Measurements from ENCODE around the gene RNF25.

Gene RNF25

DNA sequence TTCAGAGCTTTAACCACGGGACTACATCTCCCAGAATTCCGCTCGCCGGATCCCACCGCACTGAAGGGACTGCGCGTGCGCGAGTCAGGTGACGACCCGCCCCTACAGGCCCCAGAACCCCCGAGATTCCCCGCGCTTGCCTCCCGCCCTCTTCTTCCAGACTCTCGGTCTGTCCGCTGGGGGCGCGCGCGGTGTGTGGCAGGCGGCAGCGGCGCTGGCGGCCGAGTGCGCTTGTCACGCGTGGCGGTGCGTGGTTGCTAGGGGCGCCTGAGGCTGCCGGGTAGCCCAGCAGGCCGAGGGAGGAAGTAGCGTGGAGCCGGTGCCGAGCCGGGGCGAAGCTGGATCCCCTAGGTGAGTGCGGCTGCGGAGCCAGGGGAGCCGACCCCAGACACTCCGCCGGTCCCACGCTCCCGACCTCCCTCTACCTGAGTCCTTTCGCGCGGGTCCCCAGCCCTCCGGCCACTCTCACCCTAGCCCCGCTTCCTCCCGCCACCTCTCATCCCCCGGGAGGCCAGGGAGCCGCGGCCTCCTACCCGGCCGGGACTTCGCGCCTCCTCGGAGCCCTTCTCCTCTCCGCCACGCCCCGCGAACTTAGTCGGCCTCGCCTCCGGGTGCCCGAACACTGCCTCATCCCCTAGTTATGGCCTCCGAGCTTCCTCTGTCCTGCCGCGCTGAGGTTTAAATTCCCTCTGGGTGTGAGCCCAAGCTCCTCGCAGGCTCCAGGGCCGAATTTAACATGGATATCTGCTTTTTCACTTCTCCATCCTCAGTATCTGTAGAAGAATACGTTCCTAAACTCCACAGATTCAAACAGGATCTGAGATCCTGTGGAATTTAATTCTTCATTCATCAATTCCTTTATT, 39.1 kb upstream of the RNF25 start, which contains the start of gene TTLL4 (continued):
- TF ChIP-seq, protein P1, sequence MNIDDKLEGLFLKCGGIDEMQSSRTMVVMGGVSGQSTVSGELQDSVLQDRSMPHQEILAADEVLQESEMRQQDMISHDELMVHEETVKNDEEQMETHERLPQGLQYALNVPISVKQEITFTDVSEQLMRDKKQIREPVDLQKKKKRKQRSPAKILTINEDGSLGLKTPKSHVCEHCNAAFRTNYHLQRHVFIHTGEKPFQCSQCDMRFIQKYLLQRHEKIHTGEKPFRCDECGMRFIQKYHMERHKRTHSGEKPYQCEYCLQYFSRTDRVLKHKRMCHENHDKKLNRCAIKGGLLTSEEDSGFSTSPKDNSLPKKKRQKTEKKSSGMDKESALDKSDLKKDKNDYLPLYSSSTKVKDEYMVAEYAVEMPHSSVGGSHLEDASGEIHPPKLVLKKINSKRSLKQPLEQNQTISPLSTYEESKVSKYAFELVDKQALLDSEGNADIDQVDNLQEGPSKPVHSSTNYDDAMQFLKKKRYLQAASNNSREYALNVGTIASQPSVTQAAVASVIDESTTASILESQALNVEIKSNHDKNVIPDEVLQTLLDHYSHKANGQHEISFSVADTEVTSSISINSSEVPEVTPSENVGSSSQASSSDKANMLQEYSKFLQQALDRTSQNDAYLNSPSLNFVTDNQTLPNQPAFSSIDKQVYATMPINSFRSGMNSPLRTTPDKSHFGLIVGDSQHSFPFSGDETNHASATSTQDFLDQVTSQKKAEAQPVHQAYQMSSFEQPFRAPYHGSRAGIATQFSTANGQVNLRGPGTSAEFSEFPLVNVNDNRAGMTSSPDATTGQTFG (tag by site-specific recombination; IDR thresholded peaks at IDR 0.05; ENCODE audit: borderline replicate concordance) = no peak
- TF ChIP-seq ZNF211 (tag by site-specific recombination; IDR thresholded peaks at IDR 0.05; ENCODE audit: low read depth) = no peak
- TF ChIP-seq, protein P2, sequence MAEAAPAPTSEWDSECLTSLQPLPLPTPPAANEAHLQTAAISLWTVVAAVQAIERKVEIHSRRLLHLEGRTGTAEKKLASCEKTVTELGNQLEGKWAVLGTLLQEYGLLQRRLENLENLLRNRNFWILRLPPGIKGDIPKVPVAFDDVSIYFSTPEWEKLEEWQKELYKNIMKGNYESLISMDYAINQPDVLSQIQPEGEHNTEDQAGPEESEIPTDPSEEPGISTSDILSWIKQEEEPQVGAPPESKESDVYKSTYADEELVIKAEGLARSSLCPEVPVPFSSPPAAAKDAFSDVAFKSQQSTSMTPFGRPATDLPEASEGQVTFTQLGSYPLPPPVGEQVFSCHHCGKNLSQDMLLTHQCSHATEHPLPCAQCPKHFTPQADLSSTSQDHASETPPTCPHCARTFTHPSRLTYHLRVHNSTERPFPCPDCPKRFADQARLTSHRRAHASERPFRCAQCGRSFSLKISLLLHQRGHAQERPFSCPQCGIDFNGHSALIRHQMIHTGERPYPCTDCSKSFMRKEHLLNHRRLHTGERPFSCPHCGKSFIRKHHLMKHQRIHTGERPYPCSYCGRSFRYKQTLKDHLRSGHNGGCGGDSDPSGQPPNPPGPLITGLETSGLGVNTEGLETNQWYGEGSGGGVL (tag by site-specific recombination; IDR thresholded peaks at IDR 0.05) = 0 out of 2 replicates have a peak, but pooled peaks have one; percentile 11
- TF ChIP-seq ZNF391 (tag by site-specific recombination; IDR thresholded peaks at IDR 0.05; ENCODE audit: borderline replicate concordance, low read depth) = peak; percentile 84; the same call in 1 of the 2 replicates
- TF ChIP-seq, protein P3, sequence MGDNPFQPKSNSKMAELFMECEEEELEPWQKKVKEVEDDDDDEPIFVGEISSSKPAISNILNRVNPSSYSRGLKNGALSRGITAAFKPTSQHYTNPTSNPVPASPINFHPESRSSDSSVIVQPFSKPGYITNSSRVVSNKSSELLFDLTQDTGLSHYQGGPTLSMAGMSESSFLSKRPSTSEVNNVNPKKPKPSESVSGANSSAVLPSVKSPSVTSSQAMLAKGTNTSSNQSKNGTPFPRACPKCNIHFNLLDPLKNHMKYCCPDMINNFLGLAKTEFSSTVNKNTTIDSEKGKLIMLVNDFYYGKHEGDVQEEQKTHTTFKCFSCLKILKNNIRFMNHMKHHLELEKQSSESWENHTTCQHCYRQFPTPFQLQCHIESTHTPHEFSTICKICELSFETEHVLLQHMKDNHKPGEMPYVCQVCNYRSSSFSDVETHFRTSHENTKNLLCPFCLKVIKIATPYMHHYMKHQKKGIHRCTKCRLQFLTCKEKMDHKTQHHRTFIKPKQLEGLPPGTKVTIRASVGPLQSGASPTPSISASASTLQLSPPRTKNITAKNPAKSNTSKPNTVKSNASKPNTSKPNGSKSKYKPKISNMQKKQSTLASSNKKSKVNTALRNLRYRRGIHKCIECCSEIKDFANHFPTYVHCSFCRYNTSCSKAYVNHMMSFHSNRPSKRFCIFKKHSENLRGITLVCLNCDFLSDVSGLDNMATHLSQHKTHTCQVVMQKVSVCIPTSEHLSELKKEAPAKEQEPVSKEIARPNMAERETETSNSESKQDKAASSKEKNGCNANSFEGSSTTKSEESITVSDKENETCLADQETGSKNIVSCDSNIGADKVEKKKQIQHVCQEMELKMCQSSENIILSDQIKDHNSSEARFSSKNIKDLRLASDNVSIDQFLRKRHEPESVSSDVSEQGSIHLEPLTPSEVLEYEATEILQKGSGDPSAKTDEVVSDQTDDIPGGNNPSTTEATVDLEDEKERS (tag by site-specific recombination; IDR thresholded peaks at IDR 0.05) = 0 out of 2 replicates have a peak, but pooled peaks have one; percentile 22
- TF ChIP-seq, protein P4, sequence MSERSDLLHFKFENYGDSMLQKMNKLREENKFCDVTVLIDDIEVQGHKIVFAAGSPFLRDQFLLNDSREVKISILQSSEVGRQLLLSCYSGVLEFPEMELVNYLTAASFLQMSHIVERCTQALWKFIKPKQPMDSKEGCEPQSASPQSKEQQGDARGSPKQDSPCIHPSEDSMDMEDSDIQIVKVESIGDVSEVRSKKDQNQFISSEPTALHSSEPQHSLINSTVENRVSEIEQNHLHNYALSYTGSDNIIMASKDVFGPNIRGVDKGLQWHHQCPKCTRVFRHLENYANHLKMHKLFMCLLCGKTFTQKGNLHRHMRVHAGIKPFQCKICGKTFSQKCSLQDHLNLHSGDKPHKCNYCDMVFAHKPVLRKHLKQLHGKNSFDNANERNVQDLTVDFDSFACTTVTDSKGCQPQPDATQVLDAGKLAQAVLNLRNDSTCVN (tag by site-specific recombination; optimal IDR thresholded peaks at IDR 0.05) = peak; percentile 88
- peak; percentile 85 for TF ChIP-seq ZNF600 (tag by site-specific recombination; IDR thresholded peaks at IDR 0.05)
- 0 out of 2 replicates have a peak, but pooled peaks have one; percentile 34 for TF ChIP-seq ZFHX2 (tag by site-specific recombination; conservative IDR thresholded peaks at IDR 0.05)
- no peak; the same call in none of the 2 replicates for TF ChIP-seq ZXDB (tag by site-specific recombination; IDR thresholded peaks at IDR 0.05)
- peak; percentile 94 for TF ChIP-seq ZFP37 (tag by site-specific recombination; IDR thresholded peaks at IDR 0.05)
- peak; percentile 93 for TF ChIP-seq ZNF76 (tag by site-specific recombination; IDR thresholded peaks at IDR 0.05; ENCODE audit: borderline replicate concordance, low read depth)
- TF ChIP-seq ZNF404 (tag by site-specific recombination; IDR thresholded peaks at IDR 0.05) = no peak
- no peak for TF ChIP-seq ZNF658 (tag by site-specific recombination; IDR thresholded peaks at IDR 0.05)
- TF ChIP-seq ZNF623 (tag by site-specific recombination; IDR thresholded peaks at IDR 0.05) = no peak
- TF ChIP-seq, protein P5, sequence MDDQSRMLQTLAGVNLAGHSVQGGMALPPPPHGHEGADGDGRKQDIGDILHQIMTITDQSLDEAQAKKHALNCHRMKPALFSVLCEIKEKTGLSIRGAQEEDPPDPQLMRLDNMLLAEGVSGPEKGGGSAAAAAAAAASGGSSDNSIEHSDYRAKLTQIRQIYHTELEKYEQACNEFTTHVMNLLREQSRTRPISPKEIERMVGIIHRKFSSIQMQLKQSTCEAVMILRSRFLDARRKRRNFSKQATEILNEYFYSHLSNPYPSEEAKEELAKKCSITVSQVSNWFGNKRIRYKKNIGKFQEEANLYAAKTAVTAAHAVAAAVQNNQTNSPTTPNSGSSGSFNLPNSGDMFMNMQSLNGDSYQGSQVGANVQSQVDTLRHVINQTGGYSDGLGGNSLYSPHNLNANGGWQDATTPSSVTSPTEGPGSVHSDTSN (CRISPR knock-in tag; IDR thresholded peaks at IDR 0.05) = no peak
- TF ChIP-seq ZNF202 (tag by site-specific recombination; IDR thresholded peaks at IDR 0.05; ENCODE audit: borderline replicate concordance) = no peak
- TF ChIP-seq, protein P6, sequence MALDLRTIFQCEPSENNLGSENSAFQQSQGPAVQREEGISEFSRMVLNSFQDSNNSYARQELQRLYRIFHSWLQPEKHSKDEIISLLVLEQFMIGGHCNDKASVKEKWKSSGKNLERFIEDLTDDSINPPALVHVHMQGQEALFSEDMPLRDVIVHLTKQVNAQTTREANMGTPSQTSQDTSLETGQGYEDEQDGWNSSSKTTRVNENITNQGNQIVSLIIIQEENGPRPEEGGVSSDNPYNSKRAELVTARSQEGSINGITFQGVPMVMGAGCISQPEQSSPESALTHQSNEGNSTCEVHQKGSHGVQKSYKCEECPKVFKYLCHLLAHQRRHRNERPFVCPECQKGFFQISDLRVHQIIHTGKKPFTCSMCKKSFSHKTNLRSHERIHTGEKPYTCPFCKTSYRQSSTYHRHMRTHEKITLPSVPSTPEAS (tag by site-specific recombination; IDR thresholded peaks at IDR 0.05) = no peak
- no peak for TF ChIP-seq ZNF555 (tag by site-specific recombination; conservative IDR thresholded peaks at IDR 0.05)
- TF ChIP-seq ZBTB17 (tag by site-specific recombination; IDR thresholded peaks at IDR 0.05) = 0 out of 2 replicates have a peak, but pooled peaks have one; percentile 64
- peak; percentile 98 for TF ChIP-seq ZNF2 (tag by site-specific recombination; IDR thresholded peaks at IDR 0.05)
- no peak for TF ChIP-seq ZNF114 (tag by site-specific recombination; IDR thresholded peaks at IDR 0.05)
- TF ChIP-seq ZNF521 (tag by site-specific recombination; IDR thresholded peaks at IDR 0.05) = no peak
- no peak for TF ChIP-seq ZNF175 (tag by site-specific recombination; IDR thresholded peaks at IDR 0.05)
- peak; percentile 56; the same call in 1 of the 2 replicates for TF ChIP-seq ZNF561 (tag by site-specific recombination; IDR thresholded peaks at IDR 0.05; ENCODE audit: borderline replicate concordance)
- no peak for TF ChIP-seq ZNF660 (tag by site-specific recombination; IDR thresholded peaks at IDR 0.05)
- TF ChIP-seq ZNF311 (tag by site-specific recombination; IDR thresholded peaks at IDR 0.05; ENCODE audit: borderline replicate concordance) = no peak
- TF ChIP-seq ZNF133 (tag by site-specific recombination; IDR thresholded peaks at IDR 0.05) = no peak
- TF ChIP-seq ZBTB7A (tag by site-specific recombination; IDR thresholded peaks at IDR 0.05; ENCODE audit: low read depth) = peak; percentile 81
